ENCODE measurements around the gene CSRP3.
A peak's percentile ranks its signal among the peaks of the same experiment; 100 is the strongest.

The CSRP3 gene

GRCh38 chr11:19216709-19217374, 15.1 kb upstream of the CSRP3 start:
- TF ChIP-seq CTCF (IDR thresholded peaks at IDR 0.05; ENCODE audit: low read depth, low read length): no peak
- no peak overlapping the region for H3K4me3 ChIP-seq (replicated peaks in 1 of 2; ENCODE audit: low read depth in 2 of 2, low read length in 2 of 2)
- DNase-seq (ENCODE audit: low read depth in 2 of 2): peak in 1 of 2 donors; percentile 20

- DNase-seq (ENCODE audit: low read depth in 2 of 2): no peak
- H3K4me3 ChIP-seq (replicated peaks in 1 of 2; ENCODE audit: low read depth in 2 of 2, low read length in 2 of 2): no peak overlapping the region
- TF ChIP-seq CTCF (IDR thresholded peaks at IDR 0.05; ENCODE audit: low read depth, low read length): no peak
These were observed 14.2 kb upstream of the CSRP3 start for GRCh38 chr11:19216021-19216420.

GRCh38 chr11:19209617-19210370, 8.0 kb upstream of the CSRP3 start:
- no peak for TF ChIP-seq CTCF (IDR thresholded peaks at IDR 0.05; ENCODE audit: low read depth, low read length)
- DNase-seq (ENCODE audit: low read depth in 2 of 2): peak in 1 of 2 donors; percentile 22
- H3K4me3 ChIP-seq (replicated peaks in 1 of 2; ENCODE audit: low read depth in 2 of 2, low read length in 2 of 2): no peak overlapping the region

GRCh38 chr11:19208959-19209546, 7.3 kb upstream of the CSRP3 start:
- TF ChIP-seq CTCF (IDR thresholded peaks at IDR 0.05; ENCODE audit: low read depth, low read length): no peak
- no peak overlapping the region for H3K4me3 ChIP-seq (replicated peaks in 1 of 2; ENCODE audit: low read depth in 2 of 2, low read length in 2 of 2)
- no peak for DNase-seq (ENCODE audit: low read depth in 2 of 2)

- DNase-seq (ENCODE audit: low read depth in 2 of 2): no peak
- no peak overlapping the region for H3K4me3 ChIP-seq (replicated peaks in 1 of 2; ENCODE audit: low read depth in 2 of 2, low read length in 2 of 2)
- no peak for TF ChIP-seq CTCF (IDR thresholded peaks at IDR 0.05; ENCODE audit: low read depth, low read length)
These were observed 6.4 kb upstream of the CSRP3 start for GRCh38 chr11:19208181-19208580.

- TF ChIP-seq CTCF (IDR thresholded peaks at IDR 0.05; ENCODE audit: low read depth, low read length): no peak
These were observed 3.1 kb upstream of the CSRP3 start for GRCh38 chr11:19204836-19205235.

More at GRCh38 chr11:19204836-19205235, 3.1 kb upstream of the CSRP3 start:
- H3K4me3 ChIP-seq (replicated peaks in 1 of 2; ENCODE audit: low read depth in 2 of 2, low read length in 2 of 2): no peak overlapping the region
- no peak for DNase-seq (ENCODE audit: low read depth in 2 of 2)

All from cardiac fibroblast (primary cell).